ENCODE data around the gene NLGN3.

Gene NLGN3

GRCh38 chrX:71118032-71118984 is 26.3 kb upstream of the NLGN3 start, which contains the start of gene MED12:
Gene MED12, plus strand, starts transcription at chrX:71118596. Its CDS starts 159 bp downstream, at chrX:71118755.
- no peak for FAIRE-seq

GRCh38 chrX:71118985-71119535 is 25.6 kb upstream of the NLGN3 start:
- no peak for TF ChIP-seq CTCF (IDR thresholded peaks at IDR 0.05; ENCODE audit: insufficient read depth, missing control alignments)
- no peak for DNase-seq (ENCODE audit: insufficient read length, low spot score)
- FAIRE-seq: no peak

More at GRCh38 chrX:71118032-71118984, 26.3 kb upstream of the NLGN3 start, which contains the start of gene MED12:
- DNase-seq (ENCODE audit: insufficient read length, low spot score): peak; percentile 58
- no peak for TF ChIP-seq CTCF (IDR thresholded peaks at IDR 0.05; ENCODE audit: insufficient read depth, missing control alignments)

- TF ChIP-seq CTCF (IDR thresholded peaks at IDR 0.05; ENCODE audit: insufficient read depth, missing control alignments): no peak
- no peak for FAIRE-seq
- DNase-seq (ENCODE audit: insufficient read length, low spot score): no peak
Observed at GRCh38 chrX:71128166-71128833, 16.3 kb upstream of the NLGN3 start.

GRCh38 chrX:71128915-71129765 is 15.5 kb upstream of the NLGN3 start:
- FAIRE-seq (no peak), DNase-seq (ENCODE audit: insufficient read length, low spot score) (peak; percentile 41)
- TF ChIP-seq CTCF (IDR thresholded peaks at IDR 0.05; ENCODE audit: insufficient read depth, missing control alignments): peak; percentile 62

GRCh38 chrX:71131510-71131909 is 13.1 kb upstream of the NLGN3 start:
- DNase-seq (ENCODE audit: insufficient read length, low spot score) (no peak), FAIRE-seq (no peak)
- no peak for TF ChIP-seq CTCF (IDR thresholded peaks at IDR 0.05; ENCODE audit: insufficient read depth, missing control alignments)

GRCh38 chrX:71140440-71140839 is 4.2 kb upstream of the NLGN3 start:
- FAIRE-seq: no peak

More at GRCh38 chrX:71140440-71140839, 4.2 kb upstream of the NLGN3 start:
- TF ChIP-seq CTCF (IDR thresholded peaks at IDR 0.05; ENCODE audit: insufficient read depth, missing control alignments): no peak
- no peak for DNase-seq (ENCODE audit: insufficient read length, low spot score)

All from D721Med (cell line).